GM12872 (cell line): Measurements from ENCODE around the gene WDFY4.

Experiments used
- CTCF ChIP-seq: IDR thresholded peaks from 3 replicates; pipeline ENCODE4 v1.5.1; 2011; ENCODE audit warnings: low read depth, mild to moderate bottlenecking, low read length, moderate library complexity; ENCODE audit not compliant: insufficient read depth

Gene WDFY4

GRCh38 chr10:48658243-48658974 is 26.3 kb upstream of the WDFY4 start:
- peak; percentile 87 for TF ChIP-seq CTCF

GRCh38 chr10:48658975-48659269 is 25.8 kb upstream of the WDFY4 start:
- no peak for TF ChIP-seq CTCF

- TF ChIP-seq CTCF: peak; percentile 25; the same call in 1 of the 3 replicates
Measured at GRCh38 chr10:48659790-48660189, 24.9 kb upstream of the WDFY4 start.

GRCh38 chr10:48661441-48661840 is 23.2 kb upstream of the WDFY4 start:
- TF ChIP-seq CTCF: no peak

GRCh38 chr10:48667960-48668590 is 16.6 kb upstream of the WDFY4 start:
- no peak for TF ChIP-seq CTCF

- TF ChIP-seq CTCF: no peak
Measured at GRCh38 chr10:48670978-48671913, 13.4 kb upstream of the WDFY4 start.

- TF ChIP-seq CTCF: no peak
Measured at GRCh38 chr10:48671914-48672595, 12.6 kb upstream of the WDFY4 start.
